ENCODE measurements around the gene DNAJC4. TPM values are rescaled to one million over a fixed set of nuclear protein-coding genes. Genes with fewer than 3 reads are reported as not detected.
A peak's percentile ranks its signal among the peaks of the same experiment; 100 is the strongest.

The DNAJC4 gene
- total RNA-seq, 1 donor from 2014 or later = 58.0 TPM

DNA sequence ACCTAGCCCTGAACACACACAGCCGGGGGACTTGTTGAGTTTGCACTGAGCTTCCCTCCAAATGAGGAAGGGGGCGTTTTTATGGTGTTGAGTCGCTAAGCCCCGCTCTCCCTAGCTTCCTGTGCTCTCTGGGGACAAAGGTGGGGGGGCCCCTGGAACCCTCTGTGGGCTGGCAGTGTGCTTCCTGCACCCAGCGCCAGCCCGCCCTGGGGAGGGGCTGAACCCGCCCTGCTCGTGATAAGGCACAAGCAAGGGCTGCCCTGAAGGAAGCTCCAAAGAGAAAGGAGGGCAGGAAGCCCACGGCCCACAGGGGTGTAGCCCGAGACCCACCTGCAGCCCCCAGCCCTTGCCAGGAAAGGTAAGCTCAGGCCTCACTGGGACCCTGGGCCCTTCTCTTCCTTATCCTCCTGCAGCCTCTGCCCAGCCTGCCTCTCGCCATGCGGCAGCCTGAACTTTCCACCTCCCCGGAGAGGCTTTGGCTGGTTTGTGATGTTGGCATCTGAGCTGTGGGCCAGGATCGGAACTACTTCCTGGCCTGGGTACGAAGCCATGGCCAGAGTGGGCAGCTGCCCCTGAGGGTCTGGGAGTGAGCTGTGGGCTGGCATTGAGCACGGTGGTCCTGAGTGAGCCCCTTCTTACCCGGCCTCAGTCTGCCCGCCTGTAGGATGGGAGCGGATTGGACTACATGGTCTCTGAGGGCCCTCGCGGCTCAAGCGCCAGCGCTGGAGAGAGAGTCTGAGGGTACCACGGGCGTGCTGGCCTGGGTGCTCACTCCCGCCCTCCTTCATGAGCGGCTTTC lies 23.7 kb upstream of the DNAJC4 start, which contains the start of gene FERMT3:
Gene FERMT3 (plus strand): TSS at position 265 of the 799 bp plus-strand sequence. CDS start 644 bp downstream, outside the sequence.
- intact Hi-C loops (cut with DNase I) = no loop called here
- peak; percentile 85 for DNase-seq

GRCh38 chr11:64207256-64208085 lies 22.9 kb upstream of the DNAJC4 start:
- intact Hi-C loops (cut with DNase I) = no loop called here
- DNase-seq = peak; percentile 83
- ATAC-seq (ENCODE audit: poor library complexity) = peak; percentile 72

More for the DNA sequence above, 23.7 kb upstream of the DNAJC4 start, which contains the start of gene FERMT3:
- ATAC-seq (ENCODE audit: poor library complexity) = peak; percentile 59

DNA sequence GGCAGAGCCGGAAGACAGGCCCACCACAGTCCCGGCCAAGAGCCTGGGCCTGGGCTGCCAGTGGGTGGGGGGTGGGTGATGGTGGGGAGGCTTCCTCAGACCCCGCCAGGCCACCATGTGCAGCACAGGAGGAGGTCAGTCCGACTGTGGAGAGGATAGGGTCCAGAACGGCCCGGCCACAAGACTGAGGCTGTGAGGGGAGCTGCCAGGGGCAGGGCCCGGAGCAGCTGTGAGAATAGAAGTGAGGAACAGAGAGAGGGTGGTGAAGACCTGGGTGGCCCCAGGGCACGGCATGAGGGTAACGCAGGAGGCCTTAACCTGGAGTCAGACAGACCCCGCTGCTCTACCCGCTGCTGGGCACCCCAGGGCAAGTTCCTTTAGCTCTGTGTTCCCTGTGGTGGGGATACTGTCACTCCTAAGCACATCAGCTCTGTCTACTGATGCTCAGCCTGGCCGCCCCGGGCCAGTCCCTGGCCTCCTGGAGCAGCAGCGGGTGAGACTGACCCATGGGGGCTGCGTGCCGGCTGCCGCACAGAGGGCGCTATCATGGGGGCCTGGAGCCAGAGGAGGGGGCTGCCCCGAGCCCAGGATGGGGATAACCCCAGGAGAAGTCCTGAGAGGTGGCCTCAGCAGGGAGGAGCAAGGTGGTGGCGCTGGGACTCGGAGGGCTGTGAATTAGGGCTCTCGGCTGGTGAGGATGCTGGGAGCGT lies 22.1 kb upstream of the DNAJC4 start:
- intact Hi-C loops (cut with DNase I) = no loop called here
- ATAC-seq (ENCODE audit: poor library complexity) (no peak), DNase-seq (no peak)

GRCh38 chr11:64208796-64209562 lies 21.4 kb upstream of the DNAJC4 start:
- ATAC-seq (ENCODE audit: poor library complexity) (no peak), DNase-seq (no peak)
- intact Hi-C loops (cut with DNase I) = no loop called here

GRCh38 chr11:64209563-64209843 lies 20.8 kb upstream of the DNAJC4 start:
- intact Hi-C loops (cut with DNase I) = no loop called here
- no peak for DNase-seq
- no peak for ATAC-seq (ENCODE audit: poor library complexity)

DNA sequence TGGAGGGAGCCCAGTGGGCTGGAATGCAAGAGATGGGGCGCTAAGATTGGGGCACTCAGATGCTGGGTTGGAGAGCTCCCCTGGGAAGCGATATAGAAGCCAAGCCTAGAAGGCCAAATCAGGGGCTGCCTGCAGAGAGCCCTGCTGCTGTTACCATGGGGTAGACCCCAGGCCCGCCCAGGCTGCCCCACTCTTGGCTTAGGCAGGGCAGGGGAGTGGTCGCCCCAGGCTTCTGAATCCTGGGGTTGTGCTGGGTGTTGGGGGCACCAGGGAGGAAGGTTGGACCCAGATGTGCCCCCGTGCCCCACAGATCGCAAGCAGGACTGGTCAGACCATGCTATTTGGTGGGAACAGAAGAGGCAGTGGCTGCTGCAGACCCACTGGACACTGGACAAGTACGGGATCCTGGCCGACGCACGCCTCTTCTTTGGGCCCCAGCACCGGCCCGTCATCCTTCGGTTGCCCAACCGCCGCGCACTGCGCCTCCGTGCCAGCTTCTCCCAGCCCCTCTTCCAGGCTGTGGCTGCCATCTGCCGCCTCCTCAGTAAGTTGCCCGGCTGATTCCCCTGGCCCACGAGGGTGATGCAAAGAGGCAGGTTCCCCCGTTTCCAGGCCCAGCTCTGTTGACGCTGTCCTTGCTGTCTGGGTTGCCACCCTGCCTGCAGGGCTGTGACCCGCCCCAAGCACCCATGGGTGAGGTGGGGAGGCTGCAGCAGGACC lies 19.9 kb upstream of the DNAJC4 start:
- intact Hi-C loops (cut with DNase I) = no loop called here
- no peak for DNase-seq
- ATAC-seq (ENCODE audit: poor library complexity) = no peak

DNA sequence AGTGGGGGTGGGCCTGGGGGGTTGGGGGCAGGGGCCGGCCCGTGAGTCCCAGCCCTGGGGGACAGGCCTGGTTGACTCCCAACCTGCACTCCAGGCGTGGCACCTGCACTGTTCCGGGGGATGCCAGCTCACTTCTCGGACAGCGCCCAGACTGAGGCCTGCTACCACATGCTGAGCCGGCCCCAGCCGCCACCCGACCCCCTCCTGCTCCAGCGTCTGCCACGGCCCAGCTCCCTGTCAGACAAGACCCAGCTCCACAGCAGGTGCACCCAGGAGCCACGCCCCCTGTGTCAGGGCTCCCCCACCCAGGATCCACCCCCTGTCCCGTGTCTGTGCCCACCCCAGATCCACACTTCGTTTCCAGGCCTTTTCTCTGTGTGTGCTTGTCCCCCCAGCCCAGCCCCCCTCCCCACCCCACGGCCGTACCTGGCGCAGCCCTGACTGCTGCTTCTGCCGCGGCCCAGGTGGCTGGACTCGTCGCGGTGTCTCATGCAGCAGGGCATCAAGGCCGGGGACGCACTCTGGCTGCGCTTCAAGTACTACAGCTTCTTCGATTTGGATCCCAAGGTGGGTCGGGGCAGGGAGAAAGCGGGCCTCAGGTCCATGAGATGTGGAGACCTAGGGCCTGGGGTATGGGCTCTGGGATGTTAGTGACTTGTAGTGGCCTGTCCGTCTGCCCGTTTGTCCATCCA lies 19.0 kb upstream of the DNAJC4 start:
- ATAC-seq (ENCODE audit: poor library complexity) (no peak), DNase-seq (no peak)
- intact Hi-C loops (cut with DNase I) = no loop called here

GRCh38 chr11:64216879-64217278 lies 13.5 kb upstream of the DNAJC4 start:
- DNase-seq (no peak), ATAC-seq (ENCODE audit: poor library complexity) (no peak)
- intact Hi-C loops (cut with DNase I) = no loop called here

DNA sequence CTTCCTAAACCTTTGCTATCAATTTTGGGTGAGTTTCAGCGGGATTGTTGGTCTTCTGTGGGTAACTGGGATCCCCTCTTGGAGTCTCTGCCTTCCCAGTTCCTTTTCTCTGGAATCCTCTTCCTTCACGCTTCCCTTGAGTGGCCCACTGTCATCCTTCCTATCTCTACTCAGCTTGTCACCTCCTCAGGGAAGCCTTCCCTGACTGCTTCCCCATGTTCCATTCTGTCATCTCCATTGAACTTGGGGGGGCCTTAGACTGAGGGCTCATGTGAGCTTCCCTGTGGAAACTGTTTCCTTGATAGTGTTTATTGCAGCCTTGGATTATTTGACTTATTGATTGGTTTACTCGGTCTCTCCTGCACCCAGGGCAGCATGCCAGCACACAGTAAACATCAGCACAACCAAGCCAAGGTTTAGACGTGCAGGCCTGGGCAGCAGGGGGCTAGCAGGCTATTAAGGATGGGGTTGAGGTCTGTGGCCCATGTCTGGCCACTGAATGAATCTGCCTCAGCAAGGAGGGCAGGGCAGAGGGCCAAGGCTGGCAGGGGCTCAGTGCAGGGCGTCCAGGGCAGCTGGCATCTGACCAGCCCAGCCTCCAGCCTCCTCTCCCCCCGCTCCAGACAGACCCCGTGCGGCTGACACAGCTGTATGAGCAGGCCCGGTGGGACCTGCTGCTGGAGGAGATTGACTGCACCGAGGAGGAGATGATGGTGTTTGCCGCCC lies 11.6 kb upstream of the DNAJC4 start:
- ATAC-seq (ENCODE audit: poor library complexity) (no peak), DNase-seq (no peak)
- intact Hi-C loops (cut with DNase I) = no loop called here

DNA sequence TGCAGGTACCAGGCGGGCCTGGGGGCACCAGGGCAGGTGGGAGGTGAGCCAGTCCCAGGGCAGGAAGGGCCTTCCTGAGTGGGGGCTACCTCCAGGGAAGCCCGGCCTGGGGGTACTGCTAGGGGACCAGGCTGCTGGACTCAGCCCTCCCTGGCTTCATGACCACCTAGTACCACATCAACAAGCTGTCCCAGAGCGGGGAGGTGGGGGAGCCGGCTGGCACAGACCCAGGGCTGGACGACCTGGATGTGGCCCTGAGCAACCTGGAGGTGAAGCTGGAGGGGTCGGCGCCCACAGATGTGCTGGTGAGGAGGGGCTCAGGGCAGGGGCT lies 11.0 kb upstream of the DNAJC4 start:
- ATAC-seq (ENCODE audit: poor library complexity) = no peak
- intact Hi-C loops (cut with DNase I) = no loop called here

GRCh38 chr11:64219755-64220154 lies 10.6 kb upstream of the DNAJC4 start:
- intact Hi-C loops (cut with DNase I) = no loop called here
- DNase-seq (no peak), ATAC-seq (ENCODE audit: poor library complexity) (no peak)

More for the DNA sequence above, 11.0 kb upstream of the DNAJC4 start:
- peak; percentile 33 for DNase-seq

DNA sequence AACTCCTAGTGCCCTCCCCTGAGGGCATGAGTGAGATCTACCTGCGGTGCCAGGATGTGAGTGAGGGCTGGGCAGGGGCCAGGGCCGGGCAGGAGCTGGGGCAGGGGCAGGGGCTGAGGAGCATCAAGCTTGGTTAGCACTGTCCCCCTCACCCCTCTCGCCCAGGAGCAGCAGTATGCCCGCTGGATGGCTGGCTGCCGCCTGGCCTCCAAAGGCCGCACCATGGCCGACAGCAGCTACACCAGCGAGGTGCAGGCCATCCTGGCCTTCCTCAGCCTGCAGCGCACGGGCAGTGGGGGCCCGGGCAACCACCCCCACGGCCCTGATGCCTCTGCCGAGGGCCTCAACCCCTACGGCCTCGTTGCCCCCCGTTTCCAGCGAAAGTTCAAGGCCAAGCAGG lies 10.1 kb upstream of the DNAJC4 start:
- ATAC-seq (ENCODE audit: poor library complexity) (no peak), DNase-seq (no peak)
- intact Hi-C loops (cut with DNase I) = no loop called here

DNA sequence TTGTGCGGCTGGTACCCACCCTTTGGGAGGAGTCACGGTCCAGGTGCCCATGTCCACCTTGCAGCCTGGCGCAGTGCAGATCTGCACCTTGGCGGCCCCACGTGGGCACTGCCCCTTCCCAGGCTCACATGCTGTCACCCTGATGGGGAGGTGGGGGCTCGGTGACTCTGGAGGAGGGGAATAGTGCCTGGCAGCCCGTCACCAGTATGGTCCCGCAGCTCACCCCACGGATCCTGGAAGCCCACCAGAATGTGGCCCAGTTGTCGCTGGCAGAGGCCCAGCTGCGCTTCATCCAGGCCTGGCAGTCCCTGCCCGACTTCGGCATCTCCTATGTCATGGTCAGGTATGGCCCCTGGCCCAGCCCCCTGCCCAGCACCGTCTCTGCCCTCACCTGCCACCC lies 9.6 kb upstream of the DNAJC4 start:
- intact Hi-C loops (cut with DNase I) = no loop called here
- ATAC-seq (ENCODE audit: poor library complexity) = no peak
- DNase-seq = no peak

DNA sequence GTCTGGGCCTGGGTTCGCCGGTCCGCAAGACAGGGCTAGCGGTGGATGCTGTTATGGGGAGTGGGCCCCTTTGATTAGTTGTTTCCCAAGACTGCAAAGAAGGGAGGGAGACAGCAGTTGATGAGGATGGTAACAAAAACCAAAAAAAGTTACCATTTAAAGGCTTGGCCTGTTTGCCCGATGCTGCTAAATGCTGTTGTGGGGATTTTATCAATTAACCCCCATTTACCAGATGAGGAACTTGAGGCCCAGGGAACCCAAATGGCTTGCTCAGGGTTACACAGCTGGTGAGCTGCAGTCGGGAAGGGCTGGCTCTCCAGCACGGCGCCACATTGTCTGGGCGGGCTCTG lies 7.7 kb upstream of the DNAJC4 start:
- intact Hi-C loops (cut with DNase I) = no loop called here
- ATAC-seq (ENCODE audit: poor library complexity) (no peak), DNase-seq (no peak)

GRCh38 chr11:64223001-64223651 lies 7.2 kb upstream of the DNAJC4 start:
- ATAC-seq (ENCODE audit: poor library complexity) (no peak), DNase-seq (no peak)
- intact Hi-C loops (cut with DNase I) = no loop called here

DNA sequence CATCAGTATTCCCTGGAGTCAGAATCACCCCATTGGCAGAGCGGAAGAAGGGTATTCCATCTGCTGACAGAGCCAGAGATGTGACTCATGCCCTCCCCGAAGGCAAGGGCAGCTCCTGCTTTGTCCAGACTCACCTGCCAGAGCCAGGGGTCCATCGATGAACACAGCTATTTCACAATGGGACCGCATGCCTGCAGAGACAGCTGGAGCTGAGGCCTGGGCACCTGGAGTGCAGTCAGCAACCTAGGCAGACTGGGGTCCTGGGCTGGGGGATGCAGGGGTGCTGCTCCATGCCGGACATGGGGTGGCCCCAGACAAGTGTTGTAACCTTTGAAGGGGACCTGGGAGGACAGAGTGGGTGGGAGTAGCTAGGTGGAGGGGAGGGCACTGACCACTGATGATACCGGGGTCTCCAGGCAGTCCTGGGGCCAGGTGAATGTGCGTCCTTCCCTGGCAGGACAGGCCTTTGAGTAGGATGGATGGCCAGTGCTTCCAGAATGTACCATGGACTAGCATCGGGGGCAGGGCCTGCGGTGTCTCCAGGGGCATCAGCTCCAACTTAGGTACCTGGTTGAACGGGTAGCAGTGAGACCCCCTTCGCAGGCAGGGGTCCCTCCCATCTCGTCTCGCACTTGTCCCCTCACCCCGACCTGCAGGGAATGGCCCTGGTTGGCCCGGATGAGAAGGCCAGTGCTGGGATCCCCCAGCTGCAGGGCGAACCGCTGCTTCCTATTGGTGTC lies 6.0 kb upstream of the DNAJC4 start:
- DNase-seq = no peak
- ATAC-seq (ENCODE audit: poor library complexity) = no peak
- intact Hi-C loops (cut with DNase I) = no loop called here
